ENCODE data around the gene POPDC2. TPM values are rescaled to one million over a fixed set of nuclear protein-coding genes. Genes with fewer than 3 reads are reported as not detected.
"Not testable (repeated sequence)": the region's sequence is repeated elsewhere in the genome, so short reads cannot be mapped to it uniquely, and the experiment has no call there.

POPDC2 gene
- total RNA-seq, 1 donor from 2014 or later: 2.6 TPM

DNA sequence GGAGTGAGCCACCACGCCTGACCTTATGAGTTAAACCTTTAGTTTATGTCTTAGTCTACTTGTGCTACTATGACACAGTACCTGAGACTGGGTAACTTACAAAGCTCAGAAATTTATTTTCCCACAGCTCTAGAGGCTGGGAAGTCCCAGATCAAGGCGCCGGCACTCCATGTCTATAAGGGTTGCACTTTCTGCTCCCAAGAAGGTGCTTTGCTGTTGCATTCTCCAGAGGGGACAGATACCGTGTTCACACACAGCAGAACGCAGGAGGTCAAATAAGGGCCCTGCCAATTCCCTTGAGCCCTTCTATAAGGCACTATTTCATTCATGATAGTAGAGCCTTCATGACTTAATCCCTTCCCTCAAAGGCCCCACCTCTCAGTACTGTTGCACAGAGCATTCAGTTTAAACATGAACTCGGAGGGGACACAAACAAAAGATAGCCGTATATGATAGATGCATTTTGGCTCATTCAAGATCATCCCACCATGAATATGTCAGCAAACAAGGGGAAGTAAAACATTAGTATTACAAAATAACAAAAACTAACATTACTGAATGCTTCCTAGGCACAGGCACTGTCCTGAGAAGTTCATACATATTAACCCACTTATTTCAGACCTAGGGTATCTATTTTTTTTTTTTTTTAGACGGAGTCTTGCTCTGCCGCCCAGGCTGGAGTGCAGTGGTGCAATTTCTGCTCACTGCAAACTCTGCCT lies 36.2 kb downstream of the POPDC2 start:
- intact Hi-C loops (cut with micrococcal nuclease): no loop called here

DNA sequence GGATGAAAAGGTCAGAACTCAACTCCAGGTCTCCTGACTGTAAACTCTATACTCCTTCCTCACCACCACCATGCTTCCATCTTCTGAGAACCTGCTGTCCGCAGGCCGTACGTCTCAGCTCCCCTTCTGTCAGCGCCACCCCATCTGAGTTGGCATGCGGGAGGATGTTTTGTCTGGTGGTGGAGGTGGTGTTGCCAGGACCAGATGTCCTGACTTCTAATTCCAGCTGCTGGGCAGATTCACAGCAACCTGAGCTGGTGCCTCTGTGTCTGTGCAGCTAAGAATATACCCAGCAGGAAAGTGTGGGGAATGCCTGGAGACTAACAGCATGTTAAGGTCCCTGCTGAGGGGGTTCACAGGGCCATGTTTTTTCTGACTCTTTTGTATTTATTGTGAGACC lies 39.5 kb downstream of the POPDC2 start:
- intact Hi-C loops (cut with micrococcal nuclease): no loop called here

- intact Hi-C loops (cut with micrococcal nuclease): no loop called here
Observed at GRCh38 chr3:119619094-119619493, 41.3 kb downstream of the POPDC2 start.

GRCh38 chr3:119616056-119616455 lies 44.3 kb downstream of the POPDC2 start:
- intact Hi-C loops (cut with micrococcal nuclease): no loop called here

GRCh38 chr3:119613872-119614271 lies 46.5 kb downstream of the POPDC2 start:
- intact Hi-C loops (cut with micrococcal nuclease): no loop called here

DNA sequence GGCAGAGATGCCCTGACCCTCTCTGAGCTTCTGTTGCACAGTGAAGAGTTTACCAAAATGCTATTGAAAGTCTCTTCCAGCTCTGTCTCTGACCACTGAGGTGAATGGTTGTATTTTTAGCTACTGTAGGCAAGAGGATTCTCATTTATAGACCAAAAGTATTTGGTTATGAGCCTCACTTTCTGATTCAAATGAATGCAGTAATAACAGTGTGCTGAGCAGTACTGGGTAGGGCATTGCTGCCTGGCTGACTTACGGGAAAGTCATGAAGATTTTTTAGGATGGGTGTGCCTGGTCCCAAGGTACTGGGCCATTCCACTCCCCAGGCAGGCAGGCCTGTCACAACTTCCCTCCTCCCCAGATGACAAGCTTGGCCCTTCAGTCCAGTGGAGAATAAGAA lies 47.2 kb downstream of the POPDC2 start:
- intact Hi-C loops (cut with micrococcal nuclease): no loop called here

GRCh38 chr3:119611664-119612063 lies 48.7 kb downstream of the POPDC2 start:
- intact Hi-C loops (cut with micrococcal nuclease): no loop called here

DNA sequence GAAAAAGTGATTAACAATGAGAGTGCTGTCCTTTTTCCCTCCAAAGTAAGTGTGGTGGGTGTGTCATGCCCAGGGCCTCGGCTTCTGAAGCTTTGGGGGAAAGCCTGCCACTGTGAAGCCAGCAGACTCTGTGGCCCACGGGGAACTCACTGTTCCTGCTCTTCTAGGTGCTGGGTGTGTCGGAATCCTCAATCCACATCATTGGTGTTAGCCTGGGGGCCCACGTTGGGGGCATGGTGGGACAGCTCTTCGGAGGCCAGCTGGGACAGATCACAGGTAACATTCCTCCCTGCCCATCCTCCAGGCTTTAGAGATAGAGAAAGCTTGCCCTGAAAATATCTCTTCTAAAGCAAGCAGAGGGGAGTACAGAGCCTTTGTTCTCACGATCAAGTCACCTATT lies 51.1 kb downstream of the POPDC2 start:
- intact Hi-C loops (cut with micrococcal nuclease): no loop called here

DNA sequence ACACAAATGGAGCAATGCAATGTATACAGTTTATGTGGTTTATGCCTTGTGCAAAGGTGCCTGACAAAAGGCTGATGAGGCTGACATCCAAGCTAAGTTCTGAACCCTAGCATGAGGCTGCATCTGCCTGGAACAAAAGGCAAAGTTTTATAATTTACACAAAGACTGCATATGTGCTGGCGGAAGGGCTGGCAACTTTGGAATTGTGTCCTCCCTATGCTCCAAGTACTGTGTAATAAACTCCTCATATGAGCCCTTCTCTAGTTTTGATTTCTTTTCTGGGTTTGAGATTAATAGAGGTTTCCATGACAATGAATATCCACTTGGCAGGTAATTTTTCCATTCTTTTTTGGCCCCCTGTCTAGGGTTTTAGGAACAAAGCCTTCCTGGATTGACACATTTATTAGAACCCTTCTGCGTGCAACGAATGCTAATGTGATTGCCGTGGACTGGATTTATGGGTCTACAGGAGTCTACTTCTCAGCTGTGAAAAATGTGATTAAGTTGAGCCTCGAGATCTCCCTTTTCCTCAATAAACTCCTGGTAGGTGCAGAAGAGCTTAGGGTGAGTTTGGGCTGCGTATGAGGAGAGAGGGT lies 51.9 kb downstream of the POPDC2 start:
- intact Hi-C loops (cut with micrococcal nuclease): no loop called here

GRCh38 chr3:119604878-119605277 lies 55.5 kb downstream of the POPDC2 start:
- intact Hi-C loops (cut with micrococcal nuclease): no loop called here

DNA sequence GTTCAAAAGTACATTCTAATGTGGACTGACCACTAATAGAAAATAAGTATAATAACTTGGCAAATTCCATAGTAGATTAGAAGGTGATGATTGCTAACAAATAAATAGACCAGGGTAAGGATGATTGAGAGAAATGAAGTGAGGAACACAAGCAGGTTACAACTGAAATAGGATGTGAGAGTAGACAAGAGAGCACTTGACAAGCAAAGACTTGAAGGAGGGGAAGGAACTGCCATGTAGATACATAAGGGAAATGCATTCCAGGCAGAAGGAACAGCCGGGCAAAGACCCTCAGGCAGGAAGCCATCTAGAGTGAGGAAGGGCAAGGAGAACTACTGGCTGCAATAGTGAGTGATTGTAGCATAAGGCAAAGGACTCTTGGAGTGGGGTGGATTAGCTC lies 57.7 kb downstream of the POPDC2 start:
- intact Hi-C loops (cut with micrococcal nuclease): no loop called here

DNA sequence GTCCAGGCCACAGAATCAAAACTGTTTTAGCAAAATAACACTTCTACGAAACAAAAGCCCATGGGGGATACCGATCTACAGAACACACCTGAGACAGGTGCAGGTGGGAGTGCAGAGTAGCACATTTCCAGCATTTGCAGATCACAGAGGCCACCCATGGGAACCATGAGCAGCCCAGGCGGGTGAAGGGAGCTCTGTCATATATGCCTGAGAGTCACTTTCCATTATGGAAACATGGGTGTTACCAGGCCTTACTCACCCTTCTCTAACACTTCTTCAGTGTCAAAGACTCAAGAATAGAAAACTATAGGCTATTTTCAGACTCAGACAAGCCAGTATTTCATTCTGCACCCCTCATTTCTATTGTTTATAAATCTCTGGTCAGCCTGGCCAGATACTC lies 59.2 kb downstream of the POPDC2 start:
- intact Hi-C loops (cut with micrococcal nuclease): loop anchor here (2.0 kb wide), 1 partner anchor 76 kb away; the partner anchor contains the start of gene COX17

DNA sequence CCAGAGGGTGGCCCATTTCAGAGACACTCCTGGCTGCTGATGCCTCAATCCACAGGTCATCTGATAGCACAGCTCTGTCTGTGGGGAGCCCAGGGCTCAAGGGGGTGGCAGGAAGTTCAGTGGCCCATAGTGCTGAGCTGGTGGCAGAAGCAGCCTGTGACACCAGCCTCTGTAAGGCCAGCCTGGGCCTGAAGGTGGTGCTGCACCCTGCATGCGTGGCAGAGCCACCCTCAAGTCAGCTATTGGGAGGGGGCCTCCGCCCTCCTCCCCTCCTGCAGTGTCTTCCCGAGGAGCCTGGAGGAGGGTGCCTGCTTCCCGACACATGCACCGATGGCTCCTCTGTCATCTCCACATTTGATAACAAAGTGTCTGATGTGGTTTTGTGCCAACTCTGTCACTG lies 59.7 kb downstream of the POPDC2 start:
- intact Hi-C loops (cut with micrococcal nuclease): loop anchor here (2.0 kb wide), 1 partner anchor 76 kb away; the partner anchor contains the start of gene COX17

GRCh38 chr3:119599558-119600174 lies 60.7 kb downstream of the POPDC2 start:
- intact Hi-C loops (cut with micrococcal nuclease): loop anchor here (2.0 kb wide), 1 partner anchor 77 kb away; the partner anchor contains the start of gene COX17

DNA sequence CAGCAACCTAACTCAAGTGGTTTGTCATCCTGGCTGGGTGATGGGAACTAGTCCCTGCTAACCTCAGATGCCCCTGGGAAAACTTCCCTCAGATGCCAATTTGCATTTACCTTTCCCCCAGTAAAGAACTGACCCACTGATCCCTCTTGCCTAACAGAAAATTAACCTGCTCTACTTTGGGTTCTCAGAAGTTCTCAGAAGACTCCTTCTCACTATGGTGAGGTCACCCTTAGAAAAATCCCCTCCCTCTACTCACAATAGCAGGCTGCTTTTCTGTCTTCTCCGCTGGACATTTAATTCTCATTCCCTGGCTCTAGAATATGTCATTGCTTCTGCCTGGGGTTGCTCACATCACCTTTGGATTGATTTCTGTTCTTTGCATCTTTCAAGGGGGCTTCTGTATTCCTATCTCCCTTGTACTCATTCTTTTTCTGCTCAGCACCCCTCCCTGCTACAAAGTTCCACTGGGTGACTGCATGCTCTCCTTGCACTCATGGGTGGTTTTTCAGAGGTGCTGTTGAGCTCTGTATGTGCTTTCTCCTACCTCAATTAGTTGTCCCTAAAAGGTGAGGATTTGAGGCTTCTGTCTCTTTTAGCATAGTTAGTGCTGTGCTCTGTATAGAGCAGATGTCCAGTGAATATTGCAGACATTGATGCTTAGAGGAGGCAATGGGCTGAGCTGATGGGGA lies 61.8 kb downstream of the POPDC2 start:
- intact Hi-C loops (cut with micrococcal nuclease): no loop called here

DNA sequence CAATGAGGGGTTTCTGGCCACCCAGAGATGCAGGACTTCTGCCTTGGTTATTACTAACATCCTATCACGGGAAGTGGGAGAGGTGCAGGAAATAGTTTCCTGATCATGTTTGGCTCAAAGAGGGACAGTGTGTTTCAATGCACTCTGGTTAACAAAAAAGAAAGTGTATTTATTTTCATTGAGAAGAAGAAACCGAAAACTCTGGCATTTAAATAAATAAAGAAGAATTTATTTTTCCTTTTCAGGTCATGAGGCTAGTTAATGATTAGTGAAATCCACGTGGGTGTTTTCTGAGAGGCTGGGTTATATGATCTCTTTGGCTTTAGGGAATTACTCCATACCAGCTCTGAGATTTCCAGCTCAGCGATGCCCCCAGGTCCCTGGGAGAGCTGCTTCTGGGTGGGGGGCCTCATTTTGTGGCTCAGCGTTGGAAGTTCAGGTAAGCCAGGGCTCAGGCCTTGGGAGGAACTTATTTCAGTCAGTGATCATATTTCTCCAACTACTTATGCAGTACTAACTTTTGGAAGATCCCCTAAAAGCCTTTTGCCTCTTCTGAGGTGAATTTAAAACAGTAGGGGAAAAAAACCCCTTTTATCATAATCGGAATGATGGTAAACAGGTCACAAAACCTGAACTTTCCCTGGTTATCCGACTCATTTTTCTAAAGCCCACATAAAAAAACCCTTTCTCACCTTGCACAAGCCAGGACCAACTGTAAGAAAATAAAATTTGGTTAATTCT lies 62.7 kb downstream of the POPDC2 start, which contains the start of gene PLA1A:
PLA1A (plus strand) TSS at position 338 of the 741 bp plus-strand sequence; CDS start at position 367, 29 bp downstream.
- intact Hi-C loops (cut with micrococcal nuclease): no loop called here

DNA sequence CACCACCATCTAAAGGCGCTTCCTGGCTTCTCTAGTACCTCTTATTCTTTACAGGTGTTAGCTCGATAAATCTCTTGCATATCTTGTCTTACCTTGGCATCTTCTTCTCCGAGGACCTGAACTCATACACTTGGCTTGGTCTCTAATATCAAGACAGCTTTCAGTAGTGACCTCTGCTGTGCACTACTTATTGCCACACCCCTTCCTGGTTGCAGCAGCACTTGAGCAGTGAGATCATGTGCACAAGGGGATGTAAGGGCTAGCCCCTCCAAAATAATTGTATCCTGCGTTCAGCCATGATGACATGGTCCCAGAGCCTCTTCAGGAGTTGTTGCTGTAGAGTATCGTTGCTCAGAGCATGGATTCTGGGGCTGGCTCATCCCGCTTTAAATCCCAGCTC lies 64.0 kb downstream of the POPDC2 start:
- intact Hi-C loops (cut with micrococcal nuclease): no loop called here

GRCh38 chr3:119595639-119596334 lies 64.6 kb downstream of the POPDC2 start:
- intact Hi-C loops (cut with micrococcal nuclease): no loop called here

DNA sequence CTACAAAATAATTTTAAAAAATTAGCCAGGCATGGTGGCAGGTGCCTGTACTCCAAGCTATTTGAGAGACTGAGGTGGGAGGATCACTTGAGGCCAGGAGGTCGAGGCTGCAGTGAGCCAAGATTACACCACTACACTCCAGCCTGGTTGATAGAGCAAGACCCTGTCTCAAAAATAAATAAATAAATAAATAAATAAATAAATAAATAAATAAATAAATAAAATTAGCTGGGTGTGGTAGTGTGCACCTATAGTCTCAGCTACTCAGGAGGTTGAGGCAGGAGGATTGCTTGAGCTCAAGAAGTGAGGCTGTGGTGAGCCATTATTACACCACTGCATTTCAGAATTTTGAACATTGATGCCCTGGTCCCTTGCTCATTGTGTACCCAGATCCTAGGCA lies 65.5 kb downstream of the POPDC2 start:
- intact Hi-C loops (cut with micrococcal nuclease): not testable (repeated sequence)

GRCh38 chr3:119594066-119594465 lies 66.3 kb downstream of the POPDC2 start:
- intact Hi-C loops (cut with micrococcal nuclease): no loop called here

All from T-helper 2 cell treated with Interferon-gamma antibody and Interleukin-4, amounts not matched to agents 100 ng/mL and 5 ng/mL, for 36 hours (primary cell).